Liver (tissue), 9 donors: ENCODE data around the gene BRI3BP. TPM values are rescaled to one million over a fixed set of nuclear protein-coding genes. Genes with fewer than 3 reads are reported as not detected.

Experiments used
- DNase-seq: peaks from one replicate; pipeline ENCODE4 v3.0.0-alpha.2; 2017; ENCODE audit warnings: low spot score
- H3K27ac ChIP-seq, 2 donors: one replicate each; pipeline ENCODE4 v1.7.0; 2013; ENCODE audit warnings: inconsistent platforms in 2 of 2, low read length in 2 of 2, control low read depth in 1 of 2, low read depth in 1 of 2, mild to moderate bottlenecking in 1 of 2
- H3K27me3 ChIP-seq, 4 donors: one replicate each; pipeline versions ENCODE4 v1.6.1 to v1.7.0; 2013; ENCODE audit warnings: low read length in 3 of 4, inconsistent platforms in 1 of 4, mild to moderate bottlenecking in 1 of 4, moderate library complexity in 1 of 4; ENCODE audit not compliant: control insufficient read depth in 4 of 4, insufficient read depth in 4 of 4
- H3K36me3 ChIP-seq, 4 donors: one replicate each; pipeline versions ENCODE4 v1.6.1 to v1.7.0; 2013; ENCODE audit warnings: low read length in 3 of 4, mild to moderate bottlenecking in 3 of 4, low read depth in 1 of 4, moderate library complexity in 1 of 4; ENCODE audit not compliant: control insufficient read depth in 4 of 4, insufficient read depth in 3 of 4
- H3K4me1 ChIP-seq, 4 donors: one replicate each; pipeline versions ENCODE4 v1.6.1 to v1.7.0; 2013; ENCODE audit warnings: low read length in 3 of 4, mild to moderate bottlenecking in 3 of 4, moderate library complexity in 1 of 4; ENCODE audit not compliant: control insufficient read depth in 4 of 4, insufficient read depth in 4 of 4
- H3K4me3 ChIP-seq, 3 donors: one replicate each; pipeline versions ENCODE4 v1.6.1 to v1.7.0; 2013; ENCODE audit warnings: low read length in 3 of 3, control low read depth in 1 of 3, low read depth in 1 of 3, mild to moderate bottlenecking in 1 of 3
- H3K9ac ChIP-seq, 2 donors: one replicate each; pipeline ENCODE4 v1.7.0; 2013; ENCODE audit warnings: low read length in 2 of 2, mild to moderate bottlenecking in 2 of 2, moderate library complexity in 2 of 2, control low read depth in 1 of 2, low read depth in 1 of 2
- H3K9me3 ChIP-seq, 4 donors: one replicate each; pipeline versions ENCODE4 v1.6.1 to v1.7.0; 2013; ENCODE audit warnings: low read length in 3 of 4; ENCODE audit not compliant: control insufficient read depth in 4 of 4
- EGR1 ChIP-seq, 2 donors: IDR thresholded peaks; 2 replicates each; pipeline ENCODE4 v1.6.1; 2016 to 2018; ENCODE audit warnings: antibody characterized with exemption in 2 of 2, low read depth in 2 of 2
- GABPA ChIP-seq, 2 donors: IDR thresholded peaks in 1 of 2; conservative IDR thresholded peaks in 1 of 2; 2 replicates each; pipeline ENCODE4 v1.6.1; 2016; ENCODE audit warnings: antibody characterized with exemption in 2 of 2, mild to moderate bottlenecking in 1 of 2, moderate library complexity in 1 of 2
- JUND ChIP-seq, 2 donors: IDR thresholded peaks; 2 replicates each; pipeline ENCODE4 v1.6.1; 2016; ENCODE audit warnings: antibody characterized with exemption in 2 of 2
- MAX ChIP-seq: IDR thresholded peaks from 2 replicates; pipeline ENCODE4 v1.6.1; 2016; ENCODE audit warnings: antibody characterized with exemption
- NR2F2 ChIP-seq: IDR thresholded peaks from 2 replicates; pipeline ENCODE4 v1.6.1; 2016; ENCODE audit warnings: antibody characterized with exemption
- REST ChIP-seq: IDR thresholded peaks from 2 replicates; pipeline ENCODE4 v1.6.1; 2016; ENCODE audit warnings: antibody characterized with exemption, mild to moderate bottlenecking
- RXRA ChIP-seq, 2 donors: IDR thresholded peaks; 2 replicates each; pipeline ENCODE4 v1.6.1; 2017 to 2018; ENCODE audit warnings: antibody characterized with exemption in 2 of 2, mild to moderate bottlenecking in 1 of 2
- SP1 ChIP-seq: IDR thresholded peaks from 2 replicates; pipeline ENCODE4 v1.6.1; 2018; ENCODE audit warnings: antibody characterized with exemption, mild to moderate bottlenecking
- TAF1 ChIP-seq: conservative IDR thresholded peaks from 2 replicates; pipeline ENCODE4 v1.6.1; 2016; ENCODE audit warnings: antibody characterized with exemption, mild to moderate bottlenecking
- YY1 ChIP-seq: IDR thresholded peaks from 2 replicates; pipeline ENCODE4 v1.6.1; 2016; ENCODE audit warnings: antibody characterized with exemption, mild to moderate bottlenecking
- WGBS: extraction: QIAGEN DNeasy Blood & Tissue Kit; methylation state at CpG from one replicate; pipeline ENCODE4 v1.1.7; 2013; 5-methylcytosine and 5-hydroxymethylcytosine counted together
- polyA plus RNA-seq, 2 donors: library from polyadenylated mRNA; stranded (reverse) in 1 of 2; unstranded in 1 of 2; fragments of 200-250 nt in 1 of 2; fragments of >200 nt in 1 of 2; fragmentation: Nextera tagmentation in 1 of 2; extraction: Ambion mirVana in 1 of 2; gene quantifications; one replicate each; pipeline versions ENCODE4 v1.2.1 to v1.2.3, GENCODE V29; 2013 to 2015
- total RNA-seq, 2 donors: library from RNA; depleted of rRNA; stranded (reverse); fragments of >200 nt; gene quantifications; one replicate each; pipeline ENCODE4 v1.2.3, GENCODE V29; 2014
- TF ChIP-seq, protein P1 (sequence below): fragments of 150-350 bp; IDR thresholded peaks from 2 replicates; pipeline ENCODE4 v1.5.1; 2017; ENCODE audit warnings: improper control_type of control experiment, low read depth, low read length; ENCODE audit not compliant: missing input control
- TF ChIP-seq, protein P2 (sequence below): IDR thresholded peaks from 2 replicates; pipeline ENCODE4 v1.6.1; 2016; ENCODE audit warnings: antibody characterized with exemption
- TF ChIP-seq, protein P3 (sequence below): IDR thresholded peaks from 2 replicates; pipeline ENCODE4 v1.6.1; 2016; ENCODE audit warnings: antibody characterized with exemption
- donor health status: healthy.
- donor health status: healthy.
- donor health status: healthy.
- donor health status: healthy.
- donor health status: healthy.

BRI3BP gene
- total and polyA plus RNA-seq, 4 donors, result 2.4 to 15.3 (median 4.7) TPM

DNA sequence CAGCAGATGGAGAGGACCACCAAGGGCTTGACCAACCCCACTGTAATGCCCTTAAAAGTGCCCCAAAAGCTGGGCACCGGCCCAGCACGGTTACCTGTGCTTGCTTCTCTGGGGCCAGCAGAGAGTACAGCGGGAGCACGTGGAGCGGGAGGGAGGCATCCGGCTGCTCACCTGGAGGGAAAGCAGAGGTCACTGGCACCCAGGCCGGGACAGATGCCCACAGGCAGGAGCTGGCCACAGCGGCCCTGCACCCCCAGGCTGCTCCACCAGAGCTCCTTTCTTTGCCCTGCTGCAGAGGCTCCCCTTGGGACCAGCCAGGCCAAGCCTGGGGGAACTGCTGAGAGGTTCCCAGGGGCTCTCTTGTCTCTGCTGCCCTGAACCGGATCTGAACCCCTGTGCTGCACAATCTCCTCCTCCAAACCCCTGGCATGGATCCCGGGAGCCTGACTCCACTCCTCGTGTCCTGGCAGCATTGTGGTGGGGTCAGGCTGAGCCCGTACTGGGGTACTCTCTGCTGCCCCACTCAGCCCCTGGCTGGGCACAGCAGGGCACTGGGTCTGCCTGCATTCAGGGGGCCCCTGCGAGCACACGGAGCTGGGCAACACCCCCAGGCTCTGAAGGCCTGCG is 28.5 kb upstream of the BRI3BP start:
- TF ChIP-seq, protein P1, sequence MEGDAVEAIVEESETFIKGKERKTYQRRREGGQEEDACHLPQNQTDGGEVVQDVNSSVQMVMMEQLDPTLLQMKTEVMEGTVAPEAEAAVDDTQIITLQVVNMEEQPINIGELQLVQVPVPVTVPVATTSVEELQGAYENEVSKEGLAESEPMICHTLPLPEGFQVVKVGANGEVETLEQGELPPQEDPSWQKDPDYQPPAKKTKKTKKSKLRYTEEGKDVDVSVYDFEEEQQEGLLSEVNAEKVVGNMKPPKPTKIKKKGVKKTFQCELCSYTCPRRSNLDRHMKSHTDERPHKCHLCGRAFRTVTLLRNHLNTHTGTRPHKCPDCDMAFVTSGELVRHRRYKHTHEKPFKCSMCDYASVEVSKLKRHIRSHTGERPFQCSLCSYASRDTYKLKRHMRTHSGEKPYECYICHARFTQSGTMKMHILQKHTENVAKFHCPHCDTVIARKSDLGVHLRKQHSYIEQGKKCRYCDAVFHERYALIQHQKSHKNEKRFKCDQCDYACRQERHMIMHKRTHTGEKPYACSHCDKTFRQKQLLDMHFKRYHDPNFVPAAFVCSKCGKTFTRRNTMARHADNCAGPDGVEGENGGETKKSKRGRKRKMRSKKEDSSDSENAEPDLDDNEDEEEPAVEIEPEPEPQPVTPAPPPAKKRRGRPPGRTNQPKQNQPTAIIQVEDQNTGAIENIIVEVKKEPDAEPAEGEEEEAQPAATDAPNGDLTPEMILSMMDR, result no peak
- no peak for TF ChIP-seq MAX
- TF ChIP-seq REST, result no peak
- TF ChIP-seq, protein P2, sequence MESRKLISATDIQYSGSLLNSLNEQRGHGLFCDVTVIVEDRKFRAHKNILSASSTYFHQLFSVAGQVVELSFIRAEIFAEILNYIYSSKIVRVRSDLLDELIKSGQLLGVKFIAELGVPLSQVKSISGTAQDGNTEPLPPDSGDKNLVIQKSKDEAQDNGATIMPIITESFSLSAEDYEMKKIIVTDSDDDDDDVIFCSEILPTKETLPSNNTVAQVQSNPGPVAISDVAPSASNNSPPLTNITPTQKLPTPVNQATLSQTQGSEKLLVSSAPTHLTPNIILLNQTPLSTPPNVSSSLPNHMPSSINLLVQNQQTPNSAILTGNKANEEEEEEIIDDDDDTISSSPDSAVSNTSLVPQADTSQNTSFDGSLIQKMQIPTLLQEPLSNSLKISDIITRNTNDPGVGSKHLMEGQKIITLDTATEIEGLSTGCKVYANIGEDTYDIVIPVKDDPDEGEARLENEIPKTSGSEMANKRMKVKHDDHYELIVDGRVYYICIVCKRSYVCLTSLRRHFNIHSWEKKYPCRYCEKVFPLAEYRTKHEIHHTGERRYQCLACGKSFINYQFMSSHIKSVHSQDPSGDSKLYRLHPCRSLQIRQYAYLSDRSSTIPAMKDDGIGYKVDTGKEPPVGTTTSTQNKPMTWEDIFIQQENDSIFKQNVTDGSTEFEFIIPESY, result no peak
- no peak for TF ChIP-seq JUND (IDR thresholded peaks at IDR 0.05)
- no peak for TF ChIP-seq NR2F2
- no peak for TF ChIP-seq EGR1 (IDR thresholded peaks at IDR 0.05; ENCODE audit: low read depth in 2 of 2)
- no peak for TF ChIP-seq SP1
- TF ChIP-seq, protein P3, sequence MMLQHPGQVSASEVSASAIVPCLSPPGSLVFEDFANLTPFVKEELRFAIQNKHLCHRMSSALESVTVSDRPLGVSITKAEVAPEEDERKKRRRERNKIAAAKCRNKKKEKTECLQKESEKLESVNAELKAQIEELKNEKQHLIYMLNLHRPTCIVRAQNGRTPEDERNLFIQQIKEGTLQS, result no peak
- TF ChIP-seq TAF1, result no peak
- TF ChIP-seq RXRA (IDR thresholded peaks at IDR 0.05), result no peak
- no peak for TF ChIP-seq GABPA (IDR thresholded peaks at IDR 0.05 in 1 of 2, conservative IDR thresholded peaks at IDR 0.05 in 1 of 2)
- no peak for TF ChIP-seq YY1
- H3K27ac ChIP-seq, result no peak overlapping the region
- no peaks in the 10 kb centered on the region for H3K4me1 ChIP-seq
- no peak for DNase-seq
- peaks cover 10 to 60% (median 29%) of the 10 kb centered on the region in 4 donors for H3K36me3 ChIP-seq
- H3K9me3 ChIP-seq, result no peaks in the 10 kb centered on the region
- H3K9ac ChIP-seq, result no peak overlapping the region
- WGBS, result 91% methylated on average over 15 of the region's 15 CpGs
- H3K27me3 ChIP-seq, result no peaks in the 10 kb centered on the region
- H3K4me3 ChIP-seq, result no peak overlapping the region
